NCI-H460 (cell line): ENCODE measurements around the gene ZNF653. TPM values are rescaled to one million over a fixed set of nuclear protein-coding genes. Genes with fewer than 3 reads are reported as not detected.
A peak's percentile ranks its signal among the peaks of the same experiment; 100 is the strongest.

Experiments
- DNase-seq: peaks from one replicate; pipeline ENCODE4 v3.0.0-alpha.2; 2016; ENCODE audit warnings: low read depth; ENCODE audit errors: extremely low read depth
- total RNA-seq: library from RNA; depleted of rRNA; stranded (reverse); fragments of >200 nt; shearing (Covaris generic); gene quantifications from 2 replicates; pipeline ENCODE4 v1.2.3, GENCODE V29; 2014

The ZNF653 gene
- total RNA-seq, 1 experiment from 2014 or later = 5.2 TPM

GRCh38 chr19:11528551-11529341, 23.1 kb upstream of the ZNF653 start, which contains the start of gene ECSIT:
TSS of gene ECSIT (minus strand) at chr19:11529134. CDS start at chr19:11519170, 9,964 bp downstream.
- DNase-seq = peak; percentile 96

- no peak for DNase-seq
Observed at GRCh38 chr19:11519138-11519537, 13.5 kb upstream of the ZNF653 start.

GRCh38 chr19:11513946-11514345, 8.3 kb upstream of the ZNF653 start:
- no peak for DNase-seq

GRCh38 chr19:11510444-11510843, 4.8 kb upstream of the ZNF653 start:
- DNase-seq = no peak

GRCh38 chr19:11507370-11508078, 1.9 kb upstream of the ZNF653 start:
- DNase-seq = no peak

GRCh38 chr19:11506967-11507366, 1.3 kb upstream of the ZNF653 start:
- no peak for DNase-seq

GRCh38 chr19:11506101-11506555, 489 bp upstream of the ZNF653 start:
- no peak for DNase-seq

- DNase-seq = peak; percentile 88
Observed at GRCh38 chr19:11505032-11505503, 571 bp downstream of the ZNF653 start.

- DNase-seq = no peak
Observed at GRCh38 chr19:11504502-11505031, 1.1 kb downstream of the ZNF653 start.

- no peak for DNase-seq
Observed at GRCh38 chr19:11499890-11500420, 5.7 kb downstream of the ZNF653 start.

GRCh38 chr19:11499220-11499726, 6.4 kb downstream of the ZNF653 start:
- no peak for DNase-seq

- peak; percentile 78 for DNase-seq
Observed at GRCh38 chr19:11496391-11497163, 9.1 kb downstream of the ZNF653 start.

- no peak for DNase-seq
Observed at GRCh38 chr19:11495885-11496284, 9.8 kb downstream of the ZNF653 start.

GRCh38 chr19:11495481-11495880, 10.2 kb downstream of the ZNF653 start:
- no peak for DNase-seq

- no peak for DNase-seq
Observed at GRCh38 chr19:11494634-11495285, 10.9 kb downstream of the ZNF653 start.

GRCh38 chr19:11489378-11489777, 16.3 kb downstream of the ZNF653 start:
- no peak for DNase-seq

GRCh38 chr19:11486661-11487503, 18.8 kb downstream of the ZNF653 start:
- DNase-seq = no peak

- DNase-seq = no peak
Observed at GRCh38 chr19:11485245-11485837, 20.3 kb downstream of the ZNF653 start.
